Measurements from ENCODE around the gene MORF4L1.
"Not testable (repeated sequence)": the region's sequence is repeated elsewhere in the genome, so short reads cannot be mapped to it uniquely, and the experiment has no call there.

- TF ChIP-seq, protein P1, sequence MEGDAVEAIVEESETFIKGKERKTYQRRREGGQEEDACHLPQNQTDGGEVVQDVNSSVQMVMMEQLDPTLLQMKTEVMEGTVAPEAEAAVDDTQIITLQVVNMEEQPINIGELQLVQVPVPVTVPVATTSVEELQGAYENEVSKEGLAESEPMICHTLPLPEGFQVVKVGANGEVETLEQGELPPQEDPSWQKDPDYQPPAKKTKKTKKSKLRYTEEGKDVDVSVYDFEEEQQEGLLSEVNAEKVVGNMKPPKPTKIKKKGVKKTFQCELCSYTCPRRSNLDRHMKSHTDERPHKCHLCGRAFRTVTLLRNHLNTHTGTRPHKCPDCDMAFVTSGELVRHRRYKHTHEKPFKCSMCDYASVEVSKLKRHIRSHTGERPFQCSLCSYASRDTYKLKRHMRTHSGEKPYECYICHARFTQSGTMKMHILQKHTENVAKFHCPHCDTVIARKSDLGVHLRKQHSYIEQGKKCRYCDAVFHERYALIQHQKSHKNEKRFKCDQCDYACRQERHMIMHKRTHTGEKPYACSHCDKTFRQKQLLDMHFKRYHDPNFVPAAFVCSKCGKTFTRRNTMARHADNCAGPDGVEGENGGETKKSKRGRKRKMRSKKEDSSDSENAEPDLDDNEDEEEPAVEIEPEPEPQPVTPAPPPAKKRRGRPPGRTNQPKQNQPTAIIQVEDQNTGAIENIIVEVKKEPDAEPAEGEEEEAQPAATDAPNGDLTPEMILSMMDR (IDR thresholded peaks at IDR 0.05; ENCODE audit: insufficient read depth, low read depth, low read length): not testable (repeated sequence)
- not testable (repeated sequence) for TF ChIP-seq EZH2 (IDR thresholded peaks at IDR 0.05; ENCODE audit: insufficient read depth, low read length)
Measured at GRCh38 chr15:78846906-78847305, 25.8 kb upstream of the MORF4L1 start.
